NCI-H2227 (cell line): ENCODE measurements around the gene YWHAQ.
A peak's percentile ranks its signal among the peaks of the same experiment; 100 is the strongest.

Experiments used
- DNase-seq: peaks from one replicate; lab custom pipeline; 2025; ENCODE audit not compliant: unreplicated experiment; lab: John Stamatoyannopoulos, UW

The YWHAQ gene

GRCh38 chr2:9655441-9656269, 24.9 kb upstream of the YWHAQ start:
- DNase-seq = no peak

GRCh38 chr2:9654452-9655100, 23.8 kb upstream of the YWHAQ start:
- peak; percentile 18 for DNase-seq

GRCh38 chr2:9653485-9654271, 22.9 kb upstream of the YWHAQ start:
- DNase-seq = peak; percentile 44

GRCh38 chr2:9652898-9653479, 22.2 kb upstream of the YWHAQ start:
- DNase-seq = peak; percentile 35

GRCh38 chr2:9652267-9652666, 21.5 kb upstream of the YWHAQ start:
- DNase-seq = no peak

GRCh38 chr2:9650119-9650821, 19.5 kb upstream of the YWHAQ start:
- no peak for DNase-seq

GRCh38 chr2:9649261-9649660, 18.5 kb upstream of the YWHAQ start:
- DNase-seq = no peak

GRCh38 chr2:9648821-9649220, 18.0 kb upstream of the YWHAQ start:
- no peak for DNase-seq

GRCh38 chr2:9647884-9648283, 17.1 kb upstream of the YWHAQ start:
- DNase-seq = no peak

GRCh38 chr2:9646196-9647030, 15.6 kb upstream of the YWHAQ start:
- DNase-seq = no peak

GRCh38 chr2:9644603-9645002, 13.8 kb upstream of the YWHAQ start:
- DNase-seq = no peak

- no peak for DNase-seq
These were observed 13.2 kb upstream of the YWHAQ start for GRCh38 chr2:9644021-9644420.

- DNase-seq = no peak
These were observed 10.8 kb upstream of the YWHAQ start for GRCh38 chr2:9641641-9642040.

GRCh38 chr2:9640403-9641104, 9.8 kb upstream of the YWHAQ start:
- DNase-seq = no peak

GRCh38 chr2:9639740-9640343, 9.0 kb upstream of the YWHAQ start:
- DNase-seq = no peak

- no peak for DNase-seq
These were observed 8.3 kb upstream of the YWHAQ start for GRCh38 chr2:9639000-9639602.

- DNase-seq = no peak
These were observed 7.7 kb upstream of the YWHAQ start for GRCh38 chr2:9638532-9638931.

GRCh38 chr2:9637330-9637729, 6.5 kb upstream of the YWHAQ start:
- no peak for DNase-seq
